HG03280 (cell line): Measurements from ENCODE around the gene NRXN3.

Experiments
- ATAC-seq: cut with Tn5 transposase; IDR thresholded peaks from one replicate; pipeline ENCODE4 v1.9.1; 2021; ENCODE audit warnings: mild to moderate bottlenecking, moderate library complexity; ENCODE audit not compliant: unreplicated experiment

Gene NRXN3

GRCh38 chr14:79175671-79176070, 1005.5 kb downstream of the NRXN3 start:
- no peak for ATAC-seq

- ATAC-seq: no peak
These were observed 1006.9 kb downstream of the NRXN3 start for GRCh38 chr14:79177106-79177505.

GRCh38 chr14:79178719-79179118, 1008.5 kb downstream of the NRXN3 start:
- no peak for ATAC-seq

GRCh38 chr14:79179985-79180384, 1009.8 kb downstream of the NRXN3 start:
- ATAC-seq: no peak

GRCh38 chr14:79180656-79181055, 1010.5 kb downstream of the NRXN3 start:
- no peak for ATAC-seq

- no peak for ATAC-seq
These were observed 1016.4 kb downstream of the NRXN3 start for GRCh38 chr14:79186523-79186922.

- ATAC-seq: no peak
These were observed 1023.7 kb downstream of the NRXN3 start for GRCh38 chr14:79193689-79194477.

- no peak for ATAC-seq
These were observed 1026.0 kb downstream of the NRXN3 start for GRCh38 chr14:79196216-79196615.

GRCh38 chr14:79197516-79197915, 1027.3 kb downstream of the NRXN3 start:
- no peak for ATAC-seq

- no peak for ATAC-seq
These were observed 1029.0 kb downstream of the NRXN3 start for GRCh38 chr14:79199217-79199616.

- ATAC-seq: no peak
These were observed 1031.5 kb downstream of the NRXN3 start for GRCh38 chr14:79201564-79202207.

- no peak for ATAC-seq
These were observed 1034.4 kb downstream of the NRXN3 start for GRCh38 chr14:79204591-79204990.

GRCh38 chr14:79209418-79209817, 1039.2 kb downstream of the NRXN3 start:
- ATAC-seq: no peak

- no peak for ATAC-seq
These were observed 1055.6 kb downstream of the NRXN3 start for GRCh38 chr14:79225815-79226214.

GRCh38 chr14:79229383-79229909, 1059.3 kb downstream of the NRXN3 start:
- no peak for ATAC-seq

- ATAC-seq: no peak
These were observed 1072.5 kb downstream of the NRXN3 start for GRCh38 chr14:79242666-79243065.

GRCh38 chr14:79246173-79246572, 1076.0 kb downstream of the NRXN3 start:
- no peak for ATAC-seq

- no peak for ATAC-seq
These were observed 1078.0 kb downstream of the NRXN3 start for GRCh38 chr14:79248126-79248525.

- ATAC-seq: no peak
These were observed 1078.6 kb downstream of the NRXN3 start for GRCh38 chr14:79248771-79249170.

- no peak for ATAC-seq
These were observed 1081.1 kb downstream of the NRXN3 start for GRCh38 chr14:79251278-79251677.

- ATAC-seq: no peak
These were observed 1083.4 kb downstream of the NRXN3 start for GRCh38 chr14:79253576-79253975.

GRCh38 chr14:79254069-79254775, 1084.0 kb downstream of the NRXN3 start:
- no peak for ATAC-seq
